C4-2B (cell line): ENCODE results near the gene PSMB4.
"Not testable (repeated sequence)": the region's sequence is repeated elsewhere in the genome, so short reads cannot be mapped to it uniquely, and the experiment has no call there.

ENCODE experiments used
- H3K27ac ChIP-seq: fragments of 450-650 bp; 2 replicates; pipeline ENCODE4 v1.5.1; 2017
- ZFX ChIP-seq: fragments of 450-650 bp; IDR thresholded peaks from 2 replicates; pipeline ENCODE4 v1.6.1; 2017
- TF ChIP-seq, protein P1 (sequence below): fragments of 450-650 bp; conservative IDR thresholded peaks from 2 replicates; pipeline ENCODE4 v1.5.1; 2017; ENCODE audit warnings: mild to moderate bottlenecking

Gene PSMB4

DNA sequence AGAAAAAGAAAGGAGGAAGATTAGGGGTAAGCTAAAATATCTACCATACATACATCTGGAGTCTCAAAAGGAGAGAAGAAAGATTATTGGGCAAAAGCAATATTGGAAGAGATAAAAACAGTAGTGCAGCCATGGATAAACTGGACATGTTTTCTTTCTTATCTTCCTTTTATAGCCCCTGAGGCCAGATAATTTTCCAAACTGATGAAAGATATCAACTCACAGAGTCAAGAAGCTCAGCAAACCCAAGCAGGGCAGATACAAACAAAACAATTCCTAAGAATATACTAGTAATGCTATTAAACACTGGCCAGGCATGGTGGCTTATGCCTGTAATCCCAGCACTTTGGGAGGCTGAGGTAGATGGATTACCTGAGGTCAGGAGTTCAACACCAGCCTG, 5.8 kb upstream of the PSMB4 start:
- TF ChIP-seq, protein P1, sequence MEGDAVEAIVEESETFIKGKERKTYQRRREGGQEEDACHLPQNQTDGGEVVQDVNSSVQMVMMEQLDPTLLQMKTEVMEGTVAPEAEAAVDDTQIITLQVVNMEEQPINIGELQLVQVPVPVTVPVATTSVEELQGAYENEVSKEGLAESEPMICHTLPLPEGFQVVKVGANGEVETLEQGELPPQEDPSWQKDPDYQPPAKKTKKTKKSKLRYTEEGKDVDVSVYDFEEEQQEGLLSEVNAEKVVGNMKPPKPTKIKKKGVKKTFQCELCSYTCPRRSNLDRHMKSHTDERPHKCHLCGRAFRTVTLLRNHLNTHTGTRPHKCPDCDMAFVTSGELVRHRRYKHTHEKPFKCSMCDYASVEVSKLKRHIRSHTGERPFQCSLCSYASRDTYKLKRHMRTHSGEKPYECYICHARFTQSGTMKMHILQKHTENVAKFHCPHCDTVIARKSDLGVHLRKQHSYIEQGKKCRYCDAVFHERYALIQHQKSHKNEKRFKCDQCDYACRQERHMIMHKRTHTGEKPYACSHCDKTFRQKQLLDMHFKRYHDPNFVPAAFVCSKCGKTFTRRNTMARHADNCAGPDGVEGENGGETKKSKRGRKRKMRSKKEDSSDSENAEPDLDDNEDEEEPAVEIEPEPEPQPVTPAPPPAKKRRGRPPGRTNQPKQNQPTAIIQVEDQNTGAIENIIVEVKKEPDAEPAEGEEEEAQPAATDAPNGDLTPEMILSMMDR, result no peak
- TF ChIP-seq ZFX, result no peak
- H3K27ac ChIP-seq, result no peak overlapping the region

DNA sequence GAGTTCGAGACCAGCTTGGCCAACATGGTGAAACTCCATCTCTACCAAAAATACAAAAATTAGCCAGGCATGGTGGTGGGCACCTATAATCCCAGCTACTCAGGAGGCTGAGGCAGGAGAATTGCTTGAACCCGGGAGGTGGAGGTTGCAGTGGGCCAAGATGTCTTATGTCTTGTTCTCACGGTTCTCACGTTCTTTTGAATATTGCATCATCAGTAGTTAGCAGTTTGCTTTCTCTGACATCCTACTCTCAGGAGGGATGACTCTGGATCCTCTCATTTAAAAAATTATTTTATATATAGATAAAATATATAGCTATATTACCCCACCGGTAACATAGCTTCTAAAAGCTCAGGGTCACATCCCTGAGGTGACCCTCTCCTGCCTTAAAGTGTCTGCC, 3.1 kb upstream of the PSMB4 start:
- not testable (repeated sequence) for H3K27ac ChIP-seq

DNA sequence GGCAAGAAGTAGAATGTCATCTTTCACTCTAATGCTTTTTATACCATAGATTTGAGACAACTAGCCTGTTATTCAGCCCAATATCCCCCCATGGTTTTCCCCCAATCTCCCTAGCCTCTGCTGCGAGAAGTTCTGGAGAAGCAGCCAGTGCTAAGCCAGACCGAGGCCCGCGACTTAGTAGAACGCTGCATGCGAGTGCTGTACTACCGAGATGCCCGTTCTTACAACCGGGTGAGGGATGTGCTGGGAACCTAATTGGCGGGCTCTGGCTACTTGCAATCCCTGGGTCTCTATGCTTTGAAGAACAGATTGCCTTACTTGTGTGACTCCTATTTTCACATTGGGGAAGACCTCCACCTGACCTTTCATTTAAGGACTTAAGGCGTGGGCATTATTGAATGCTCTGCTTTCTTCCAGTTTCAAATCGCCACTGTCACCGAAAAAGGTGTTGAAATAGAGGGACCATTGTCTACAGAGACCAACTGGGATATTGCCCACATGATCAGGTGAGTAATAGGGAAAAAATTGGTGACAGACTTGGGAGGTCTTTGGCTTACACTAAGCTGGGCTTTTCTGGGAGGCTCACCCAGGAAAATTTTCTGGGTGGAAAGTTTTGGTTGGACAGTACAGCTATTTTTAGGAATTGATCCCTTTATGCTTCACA, 1.9 kb downstream of the PSMB4 start:
- no peak for TF ChIP-seq ZFX
- TF ChIP-seq, protein P1, result no peak
- no peak overlapping the region for H3K27ac ChIP-seq

DNA sequence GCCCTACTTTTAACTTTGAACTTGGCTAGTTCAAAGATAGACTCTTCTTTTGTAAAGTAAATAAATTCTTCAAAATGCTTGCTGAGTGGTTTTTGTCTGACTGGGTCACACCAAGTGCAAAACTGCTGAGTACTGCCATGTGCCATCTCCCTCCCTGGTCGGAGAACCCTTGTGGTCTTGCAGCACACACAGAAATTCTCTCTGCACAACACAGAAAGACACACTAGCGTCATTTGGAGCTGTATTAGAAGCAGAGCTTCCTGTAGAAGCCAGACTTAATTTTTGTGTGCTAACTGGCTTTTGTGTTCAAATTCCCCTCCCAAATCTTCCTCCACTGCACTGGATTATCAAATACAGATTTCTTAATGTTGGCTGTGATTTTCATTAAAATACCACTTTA, 2.5 kb downstream of the PSMB4 start:
- no peak for TF ChIP-seq ZFX
- TF ChIP-seq, protein P1, result no peak
- H3K27ac ChIP-seq, result no peak overlapping the region

DNA sequence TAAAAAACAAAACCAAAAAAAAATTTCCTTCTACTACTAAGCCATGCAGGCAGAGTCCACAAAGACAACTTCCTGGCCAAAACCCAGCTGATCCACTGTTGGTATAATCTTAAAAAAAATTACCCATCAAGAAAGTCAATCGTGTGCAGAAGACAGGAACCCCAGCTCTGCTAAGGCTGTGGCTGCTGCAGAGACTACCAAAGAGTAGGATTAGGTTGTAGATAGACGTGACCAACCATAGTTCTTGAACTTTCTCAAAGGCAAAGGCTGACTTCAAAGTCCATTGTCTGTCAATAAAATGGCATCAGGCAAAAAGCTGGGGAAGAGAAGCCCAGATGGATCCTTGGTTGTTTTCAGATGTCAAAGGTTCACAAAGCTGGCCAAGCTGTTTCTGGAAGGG, 3.4 kb downstream of the PSMB4 start:
- no peak overlapping the region for H3K27ac ChIP-seq
- TF ChIP-seq, protein P1, result no peak
- no peak for TF ChIP-seq ZFX

DNA sequence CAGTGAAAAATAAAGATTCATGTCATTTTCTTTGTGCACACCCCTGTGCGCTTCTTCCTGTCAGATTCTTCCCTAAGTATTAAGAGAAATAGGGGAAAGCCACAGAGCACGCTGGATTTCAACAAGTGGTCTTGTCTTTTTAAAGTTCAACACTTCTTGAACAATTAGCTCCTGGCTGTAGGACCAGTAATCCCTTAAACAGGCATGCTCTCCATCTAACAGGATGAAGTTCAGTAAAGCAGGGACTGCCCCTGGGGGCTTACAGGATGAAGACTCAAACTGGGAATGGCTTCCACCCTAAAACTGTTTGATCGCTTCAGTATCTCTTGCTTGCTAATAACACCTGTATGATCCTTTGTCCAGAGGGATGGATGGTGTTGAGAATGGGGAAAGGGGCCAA, 4.2 kb downstream of the PSMB4 start:
- no peak for TF ChIP-seq ZFX
- no peak overlapping the region for H3K27ac ChIP-seq

DNA sequence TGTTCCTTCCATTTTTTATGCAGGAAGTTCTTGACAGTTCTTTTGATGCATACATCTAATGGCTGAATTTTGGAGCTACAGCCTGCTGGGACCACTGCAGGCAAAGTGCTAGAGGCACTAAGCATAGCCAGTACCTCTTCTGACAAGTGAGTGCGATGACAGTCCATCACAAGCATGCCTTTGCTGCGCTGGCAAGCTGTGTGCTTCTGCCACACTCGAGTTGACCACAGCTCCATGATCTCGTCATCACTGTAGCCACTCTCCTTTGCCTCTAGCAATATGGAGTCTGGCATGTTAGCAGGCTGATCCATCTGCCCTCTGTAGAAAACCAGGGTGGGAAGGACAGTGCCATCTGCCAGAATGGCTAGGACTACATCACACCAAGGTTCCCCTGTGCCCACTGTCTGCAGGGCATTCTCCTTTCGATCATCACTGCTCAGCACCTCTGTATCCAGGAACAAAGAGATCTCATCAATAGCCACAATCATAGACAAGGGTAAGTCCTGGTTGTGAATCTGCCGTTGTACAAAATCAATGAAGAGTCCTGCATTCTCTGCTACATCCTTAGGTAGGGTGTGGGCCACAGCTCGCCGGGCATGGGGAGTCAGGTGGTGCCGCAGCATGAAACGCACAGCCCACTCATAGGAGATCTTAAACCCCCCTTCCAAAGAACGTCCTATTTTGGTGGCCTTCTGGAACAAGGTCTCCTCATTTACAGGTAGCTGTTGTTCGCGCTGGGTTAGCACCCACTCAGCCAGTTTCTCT, 6.0 kb downstream of the PSMB4 start:
- TF ChIP-seq, protein P1, result no peak
- TF ChIP-seq ZFX, result no peak
- H3K27ac ChIP-seq, result no peak overlapping the region

DNA sequence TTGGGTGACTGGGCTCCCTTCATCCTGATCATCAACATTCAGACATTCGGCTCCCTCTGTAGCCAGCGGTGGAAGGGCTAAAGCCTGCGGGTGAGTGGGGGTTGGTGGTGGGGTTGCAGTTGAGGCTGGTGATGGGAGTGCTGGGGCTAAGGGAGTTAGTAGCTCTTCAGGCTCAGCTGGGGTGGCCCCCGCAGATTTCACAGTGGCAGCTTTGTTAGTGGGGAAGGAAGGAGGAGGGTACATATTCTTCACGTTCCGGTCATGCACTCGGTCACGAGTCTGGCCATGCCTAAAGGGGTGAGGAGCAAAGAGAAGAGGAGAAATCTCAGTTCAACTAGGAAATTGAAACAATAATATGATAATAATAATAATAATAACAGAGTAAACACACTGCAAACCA, 6.8 kb downstream of the PSMB4 start:
- TF ChIP-seq, protein P1, result no peak
- TF ChIP-seq ZFX, result no peak
- no peak overlapping the region for H3K27ac ChIP-seq
